GM10266 (cell line): ENCODE measurements around the gene SFRP4.
A peak's percentile ranks its signal among the peaks of the same experiment; 100 is the strongest.
"Not testable (repeated sequence)": the region's sequence is repeated elsewhere in the genome, so short reads cannot be mapped to it uniquely, and the experiment has no call there.

Source experiments
- DNase-seq: peaks from one replicate; pipeline ENCODE4 v3.0.0; 2012; ENCODE audit errors: extremely low spot score
- TF ChIP-seq, protein P1 (sequence below): IDR thresholded peaks from 2 replicates; pipeline ENCODE4 v1.5.1; 2012; ENCODE audit warnings: mild to moderate bottlenecking, low read depth; ENCODE audit not compliant: control insufficient read depth, insufficient read depth; ENCODE audit errors: missing control alignments

SFRP4 gene

GRCh38 chr7:37916673-37917660 is at the start of gene SFRP4:
Gene SFRP4, minus strand, starts transcription at chr7:37916817. Its CDS starts 280 bp downstream, at chr7:37916537.
- peak; percentile 68 for DNase-seq
- TF ChIP-seq, protein P1, sequence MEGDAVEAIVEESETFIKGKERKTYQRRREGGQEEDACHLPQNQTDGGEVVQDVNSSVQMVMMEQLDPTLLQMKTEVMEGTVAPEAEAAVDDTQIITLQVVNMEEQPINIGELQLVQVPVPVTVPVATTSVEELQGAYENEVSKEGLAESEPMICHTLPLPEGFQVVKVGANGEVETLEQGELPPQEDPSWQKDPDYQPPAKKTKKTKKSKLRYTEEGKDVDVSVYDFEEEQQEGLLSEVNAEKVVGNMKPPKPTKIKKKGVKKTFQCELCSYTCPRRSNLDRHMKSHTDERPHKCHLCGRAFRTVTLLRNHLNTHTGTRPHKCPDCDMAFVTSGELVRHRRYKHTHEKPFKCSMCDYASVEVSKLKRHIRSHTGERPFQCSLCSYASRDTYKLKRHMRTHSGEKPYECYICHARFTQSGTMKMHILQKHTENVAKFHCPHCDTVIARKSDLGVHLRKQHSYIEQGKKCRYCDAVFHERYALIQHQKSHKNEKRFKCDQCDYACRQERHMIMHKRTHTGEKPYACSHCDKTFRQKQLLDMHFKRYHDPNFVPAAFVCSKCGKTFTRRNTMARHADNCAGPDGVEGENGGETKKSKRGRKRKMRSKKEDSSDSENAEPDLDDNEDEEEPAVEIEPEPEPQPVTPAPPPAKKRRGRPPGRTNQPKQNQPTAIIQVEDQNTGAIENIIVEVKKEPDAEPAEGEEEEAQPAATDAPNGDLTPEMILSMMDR: peak; percentile 68

- TF ChIP-seq, protein P1: no peak
- no peak for DNase-seq
Measured at GRCh38 chr7:37964196-37964595, 47.6 kb upstream of the SFRP4 start.

- no peak for DNase-seq
- TF ChIP-seq, protein P1: no peak
Measured at GRCh38 chr7:37961251-37961650, 44.6 kb upstream of the SFRP4 start.

DNA sequence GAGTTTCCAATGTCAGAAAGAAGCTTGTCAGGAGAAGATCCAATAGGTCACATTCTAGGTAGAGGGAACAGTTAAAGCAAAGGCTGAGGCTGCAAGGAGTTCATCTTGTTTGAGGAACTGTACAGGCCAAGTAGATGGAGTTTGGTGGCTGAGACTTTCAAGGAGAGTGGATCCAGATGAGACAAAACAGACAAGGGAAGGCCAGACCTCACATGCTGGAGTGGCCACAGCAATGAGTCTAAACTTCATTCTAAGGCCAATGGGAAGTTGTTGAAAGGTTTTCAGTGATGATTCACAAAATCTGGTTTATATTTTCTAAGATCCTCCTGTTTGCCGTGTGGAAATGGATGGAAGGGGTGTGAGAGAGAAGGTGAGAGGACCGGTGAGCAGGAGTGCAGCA is 43.9 kb upstream of the SFRP4 start:
- no peak for DNase-seq
- TF ChIP-seq, protein P1: no peak

DNA sequence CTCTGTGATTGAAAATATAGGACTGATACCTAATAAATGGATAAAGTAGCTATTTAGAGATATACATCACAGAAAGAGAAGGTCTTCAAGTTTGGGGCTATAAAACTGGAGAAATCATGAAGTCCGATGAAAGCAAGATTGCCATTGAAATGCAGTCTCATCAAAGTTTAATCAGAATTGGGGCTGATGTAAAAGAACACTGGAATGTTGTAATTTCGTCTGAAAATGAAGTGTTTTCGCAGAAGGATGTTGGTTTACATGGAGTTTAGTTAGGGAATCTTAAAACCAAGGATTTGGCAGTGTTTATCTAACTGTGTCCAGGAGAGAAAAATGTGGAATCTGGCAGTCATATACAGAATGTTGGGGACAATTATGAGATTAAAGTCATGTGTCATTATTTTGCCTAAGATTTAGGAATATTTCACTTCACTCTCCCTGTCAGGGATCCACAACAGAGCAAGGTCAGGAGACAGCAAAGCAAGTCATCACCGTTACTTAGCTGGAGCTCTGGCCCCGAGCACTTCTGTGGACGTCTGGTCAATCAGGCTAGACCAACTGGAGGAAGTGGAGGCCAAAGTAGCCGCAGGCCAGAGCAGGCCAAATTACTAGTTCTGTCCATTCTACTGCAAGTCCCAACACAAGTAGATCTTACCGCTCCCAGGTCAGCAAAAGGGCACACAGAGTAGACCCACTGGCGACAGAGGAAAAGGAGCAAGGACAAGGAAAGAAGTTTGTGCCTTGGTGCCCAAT is 40.8 kb upstream of the SFRP4 start:
- no peak for DNase-seq
- TF ChIP-seq, protein P1: no peak

DNA sequence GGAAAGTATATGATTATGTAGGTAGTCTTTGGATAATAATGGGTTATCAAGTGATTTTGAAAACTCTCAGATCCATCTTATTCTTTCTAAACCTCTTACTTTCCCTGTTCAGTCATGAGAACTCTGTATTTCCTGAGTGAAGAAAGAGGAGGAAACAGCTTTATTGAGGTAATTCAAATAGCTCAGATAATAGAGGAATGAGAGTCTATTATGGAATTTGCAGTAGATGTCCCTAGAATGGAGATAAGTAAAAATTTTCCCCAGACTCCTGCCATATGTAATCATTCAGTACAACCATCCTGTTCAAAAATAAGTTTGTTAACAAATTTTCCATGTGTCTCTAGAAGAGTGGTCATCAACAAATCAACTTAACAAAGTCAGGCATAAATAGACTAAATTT is 40.2 kb upstream of the SFRP4 start:
- TF ChIP-seq, protein P1: no peak
- DNase-seq: no peak

- DNase-seq: not testable (repeated sequence)
Measured at GRCh38 chr7:37954217-37954616, 37.6 kb upstream of the SFRP4 start.
